OCI-LY1 (cell line): Measurements from ENCODE around the gene SLC9A8.

ENCODE experiments used
- H2AFZ ChIP-seq: fragments of 200-600 bp; sonication (generic), shearing (Covaris generic); 2 replicates; pipeline ENCODE4 v1.6.0; 2014; ENCODE audit warnings: antibody characterized with exemption, mild to moderate bottlenecking, low read length
- H3F3A ChIP-seq: fragments of 200-600 bp; sonication (generic), shearing (Covaris generic); 2 replicates; pipeline ENCODE4 v1.6.0; 2014; ENCODE audit warnings: mild to moderate bottlenecking, antibody characterized with exemption, low read length, moderate library complexity; ENCODE audit not compliant: insufficient read depth
- H3K27ac ChIP-seq: fragments of 200-600 bp; sonication (generic); 2 replicates; pipeline ENCODE4 v1.5.1; 2014; ENCODE audit warnings: low read length, mixed run types, mild to moderate bottlenecking, low read depth; ENCODE audit not compliant: poor library complexity, severe bottlenecking
- H3K27me3 ChIP-seq: fragments of 200-600 bp; sonication (generic); 2 replicates; pipeline ENCODE4 v1.6.0; 2014; ENCODE audit warnings: antibody characterized with exemption, mild to moderate bottlenecking, low read length, moderate library complexity; ENCODE audit not compliant: insufficient read depth
- H3K36me3 ChIP-seq: fragments of 200-600 bp; sonication (generic); 2 replicates; pipeline ENCODE4 v1.6.1; 2014; ENCODE audit warnings: mild to moderate bottlenecking, antibody characterized with exemption, low read length, moderate library complexity, mixed read lengths; ENCODE audit not compliant: insufficient read depth
- H3K4me1 ChIP-seq: fragments of 200-600 bp; sonication (generic); 2 replicates; pipeline ENCODE4 v1.5.1; 2014; ENCODE audit warnings: mild to moderate bottlenecking, low read length, moderate library complexity; ENCODE audit not compliant: insufficient read depth, severe bottlenecking
- H3K4me2 ChIP-seq: fragments of 200-600 bp; sonication (generic), shearing (Covaris generic); 2 replicates; pipeline ENCODE4 v1.6.1; 2014; ENCODE audit warnings: low read length
- H3K4me3 ChIP-seq: fragments of 200-600 bp; sonication (generic); 2 replicates; pipeline ENCODE4 v1.5.1; 2014; ENCODE audit warnings: low read length, low read depth, mild to moderate bottlenecking, mixed read lengths; ENCODE audit not compliant: poor library complexity, severe bottlenecking
- H3K79me2 ChIP-seq: fragments of 200-600 bp; shearing (Covaris generic); 2 replicates; pipeline ENCODE4 v1.6.1; 2016; ENCODE audit warnings: mixed run types, low read length, mixed read lengths; ENCODE audit not compliant: insufficient read depth
- H3K9ac ChIP-seq: fragments of 200-600 bp; sonication (generic), shearing (Covaris generic); 2 replicates; pipeline ENCODE4 v1.6.1; 2014; ENCODE audit warnings: mild to moderate bottlenecking, low read length, mixed read lengths
- H3K9me2 ChIP-seq: fragments of 200-600 bp; sonication (generic), shearing (Covaris generic); 2 replicates; pipeline ENCODE4 v1.6.1; 2014; ENCODE audit warnings: low read depth, mild to moderate bottlenecking, low read length, mixed read lengths
- H3K9me3 ChIP-seq: fragments of 200-600 bp; shearing (Covaris generic); 2 replicates; pipeline ENCODE4 v1.6.1; 2014; ENCODE audit warnings: low read length, mixed read lengths
- H4K20me1 ChIP-seq: fragments of 200-600 bp; sonication (generic), shearing (Covaris generic); 2 replicates; pipeline ENCODE4 v1.6.0; 2016; ENCODE audit warnings: mild to moderate bottlenecking, low read length; ENCODE audit not compliant: insufficient read depth
- EZH2 ChIP-seq: fragments of 200-600 bp; sonication (generic), shearing (Covaris generic); IDR thresholded peaks from 2 replicates; pipeline ENCODE4 v1.8.0; 2017; ENCODE audit warnings: borderline replicate concordance, mixed run types, mild to moderate bottlenecking, antibody characterized with exemption, low read length, moderate library complexity, mixed read lengths
- TF ChIP-seq, protein P1 (sequence below): fragments of 200-600 bp; sonication (generic), shearing (Covaris generic); IDR thresholded peaks from 2 replicates; pipeline ENCODE4 v1.5.1; 2017; ENCODE audit warnings: mild to moderate bottlenecking, antibody characterized with exemption, low read length, moderate library complexity, mixed read lengths

Gene SLC9A8

DNA sequence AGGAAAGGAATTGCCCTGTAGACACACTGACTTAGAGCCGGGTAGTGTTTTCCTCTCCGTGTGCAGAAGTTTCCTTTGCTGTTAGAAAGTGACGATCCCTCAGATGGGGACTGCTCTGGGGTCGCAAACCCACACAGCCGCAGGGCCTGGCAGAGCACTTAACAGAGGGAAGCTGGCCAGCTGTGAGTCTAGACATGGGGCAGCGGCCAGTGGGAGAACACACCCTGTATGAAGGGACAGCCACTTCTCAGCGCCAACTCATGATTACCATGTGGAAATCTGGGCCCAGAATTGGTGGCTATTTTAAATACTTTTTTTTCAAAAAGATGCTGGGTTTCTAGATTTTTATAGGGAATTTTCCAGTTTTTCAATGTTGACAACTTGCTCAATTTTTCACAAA, 39.4 kb downstream of the SLC9A8 start:
- H3K27me3 ChIP-seq, result no peaks in the 10 kb centered on the region
- no peak overlapping the region for H3K4me3 ChIP-seq
- H3K79me2 ChIP-seq, result no peaks in the 10 kb centered on the region
- H3K27ac ChIP-seq, result peak overlapping the region; percentile 67
- H3F3A ChIP-seq, result no peaks in the 10 kb centered on the region
- no peaks in the 10 kb centered on the region for H3K9me3 ChIP-seq
- H3K4me1 ChIP-seq, result peaks cover 17% of the 10 kb centered on the region
- H3K9ac ChIP-seq, result peak overlapping the region; percentile 27
- TF ChIP-seq, protein P1, sequence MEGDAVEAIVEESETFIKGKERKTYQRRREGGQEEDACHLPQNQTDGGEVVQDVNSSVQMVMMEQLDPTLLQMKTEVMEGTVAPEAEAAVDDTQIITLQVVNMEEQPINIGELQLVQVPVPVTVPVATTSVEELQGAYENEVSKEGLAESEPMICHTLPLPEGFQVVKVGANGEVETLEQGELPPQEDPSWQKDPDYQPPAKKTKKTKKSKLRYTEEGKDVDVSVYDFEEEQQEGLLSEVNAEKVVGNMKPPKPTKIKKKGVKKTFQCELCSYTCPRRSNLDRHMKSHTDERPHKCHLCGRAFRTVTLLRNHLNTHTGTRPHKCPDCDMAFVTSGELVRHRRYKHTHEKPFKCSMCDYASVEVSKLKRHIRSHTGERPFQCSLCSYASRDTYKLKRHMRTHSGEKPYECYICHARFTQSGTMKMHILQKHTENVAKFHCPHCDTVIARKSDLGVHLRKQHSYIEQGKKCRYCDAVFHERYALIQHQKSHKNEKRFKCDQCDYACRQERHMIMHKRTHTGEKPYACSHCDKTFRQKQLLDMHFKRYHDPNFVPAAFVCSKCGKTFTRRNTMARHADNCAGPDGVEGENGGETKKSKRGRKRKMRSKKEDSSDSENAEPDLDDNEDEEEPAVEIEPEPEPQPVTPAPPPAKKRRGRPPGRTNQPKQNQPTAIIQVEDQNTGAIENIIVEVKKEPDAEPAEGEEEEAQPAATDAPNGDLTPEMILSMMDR, result no peak
- TF ChIP-seq EZH2, result no peak
- H3K36me3 ChIP-seq, result peaks cover 82% of the 10 kb centered on the region
- no peak overlapping the region for H3K4me2 ChIP-seq
- no peaks in the 10 kb centered on the region for H4K20me1 ChIP-seq
- H2AFZ ChIP-seq, result no peak overlapping the region
- no peaks in the 10 kb centered on the region for H3K9me2 ChIP-seq

DNA sequence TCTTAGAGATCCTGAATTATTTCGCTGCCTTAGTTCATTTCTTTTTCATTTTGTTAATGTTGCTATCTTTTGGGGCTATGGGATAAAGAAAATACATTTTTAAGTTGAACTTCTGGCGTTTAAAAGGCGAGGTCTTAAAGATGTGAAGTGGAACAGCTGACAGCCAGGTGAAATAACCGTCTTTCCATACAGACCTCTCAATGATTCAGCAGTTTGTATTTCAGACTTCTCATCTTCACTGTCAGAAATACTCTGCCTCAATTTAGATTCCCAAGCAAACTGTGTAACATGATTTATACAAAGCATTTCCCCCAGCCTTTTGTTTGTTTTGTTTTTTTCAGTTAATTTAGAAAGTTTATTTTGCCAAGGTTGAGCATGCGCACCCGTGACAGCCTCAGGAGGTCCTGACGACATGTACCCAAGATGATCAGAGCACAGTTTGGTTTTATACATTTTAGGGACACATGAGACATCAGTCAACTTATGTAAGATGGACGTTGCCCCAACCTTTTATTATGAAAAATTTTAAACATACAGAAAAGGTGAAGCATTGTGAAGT, 40.0 kb downstream of the SLC9A8 start:
- peaks cover 17% of the 10 kb centered on the region for H3K4me1 ChIP-seq

DNA sequence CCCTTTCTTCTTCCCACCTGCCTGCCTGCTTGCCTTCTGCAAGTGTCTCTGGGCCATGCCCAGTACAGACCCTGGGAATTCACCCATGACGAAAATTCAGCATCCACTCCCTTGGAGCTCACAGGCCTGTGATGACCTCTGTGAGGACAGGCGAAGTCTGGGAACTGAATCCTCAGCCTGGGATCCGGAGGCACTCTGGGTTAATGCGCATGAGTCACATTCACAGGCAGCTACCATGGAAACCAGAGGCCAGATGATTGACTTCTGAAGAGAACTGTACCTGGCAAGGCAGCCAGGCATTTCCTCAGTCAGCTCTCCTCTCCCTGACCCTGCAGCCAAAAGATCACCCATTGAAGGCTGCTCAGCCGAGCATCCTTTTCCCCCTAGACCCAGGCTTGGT, 41.0 kb downstream of the SLC9A8 start:
- H3K4me3 ChIP-seq, result no peak overlapping the region
- no peak overlapping the region for H3K9ac ChIP-seq
- H3K27ac ChIP-seq, result no peak overlapping the region
- H4K20me1 ChIP-seq, result no peaks in the 10 kb centered on the region
- no peaks in the 10 kb centered on the region for H3K27me3 ChIP-seq
- TF ChIP-seq, protein P1, result no peak
- no peak for TF ChIP-seq EZH2
- no peak overlapping the region for H3K4me2 ChIP-seq
- H3K9me3 ChIP-seq, result no peaks in the 10 kb centered on the region
- H3K4me1 ChIP-seq, result peaks cover 17% of the 10 kb centered on the region
- no peaks in the 10 kb centered on the region for H3F3A ChIP-seq
- H3K79me2 ChIP-seq, result no peaks in the 10 kb centered on the region
- no peak overlapping the region for H2AFZ ChIP-seq
- H3K36me3 ChIP-seq, result peaks cover 87% of the 10 kb centered on the region
- no peaks in the 10 kb centered on the region for H3K9me2 ChIP-seq

More for the DNA sequence above, 40.0 kb downstream of the SLC9A8 start:
- peaks cover 88% of the 10 kb centered on the region for H3K36me3 ChIP-seq
- H3K9ac ChIP-seq, result peak overlapping the region; percentile 27
- no peaks in the 10 kb centered on the region for H3K9me3 ChIP-seq
- no peak overlapping the region for H3K4me3 ChIP-seq
- peak overlapping the region; percentile 67 for H3K27ac ChIP-seq
- TF ChIP-seq EZH2, result no peak
- TF ChIP-seq, protein P1, result no peak
- H3K9me2 ChIP-seq, result no peaks in the 10 kb centered on the region
- H3K27me3 ChIP-seq, result no peaks in the 10 kb centered on the region
- H3K79me2 ChIP-seq, result no peaks in the 10 kb centered on the region
- H2AFZ ChIP-seq, result no peak overlapping the region
- H4K20me1 ChIP-seq, result no peaks in the 10 kb centered on the region
- no peaks in the 10 kb centered on the region for H3F3A ChIP-seq
- no peak overlapping the region for H3K4me2 ChIP-seq
